HG02852 (cell line): Measurements from ENCODE around the gene TEX10.

ENCODE experiments used
- ATAC-seq: cut with Tn5 transposase; IDR thresholded peaks from one replicate; pipeline ENCODE4 v1.9.1; 2021; ENCODE audit warnings: mild to moderate bottlenecking, moderate library complexity; ENCODE audit not compliant: unreplicated experiment

The TEX10 gene

DNA sequence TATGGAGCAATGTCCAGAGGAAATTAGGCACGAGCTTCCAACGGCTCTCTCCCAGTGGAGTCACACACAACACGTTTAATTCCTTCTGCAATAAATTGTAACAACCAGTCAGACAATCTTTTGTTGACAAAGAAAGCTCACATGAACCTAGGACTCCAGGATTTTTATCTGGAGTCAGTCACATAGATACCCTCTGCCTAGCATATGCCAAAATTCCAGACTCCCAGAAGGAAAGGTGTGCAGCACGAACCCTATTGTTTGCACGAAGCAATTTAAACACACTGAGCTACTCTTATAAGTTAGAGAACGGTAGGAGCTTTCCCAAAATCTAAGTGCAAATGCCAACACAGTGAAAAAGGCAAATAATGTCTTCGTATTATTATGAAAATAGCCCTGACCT lies 67.1 kb downstream of the TEX10 start:
- no peak for ATAC-seq

DNA sequence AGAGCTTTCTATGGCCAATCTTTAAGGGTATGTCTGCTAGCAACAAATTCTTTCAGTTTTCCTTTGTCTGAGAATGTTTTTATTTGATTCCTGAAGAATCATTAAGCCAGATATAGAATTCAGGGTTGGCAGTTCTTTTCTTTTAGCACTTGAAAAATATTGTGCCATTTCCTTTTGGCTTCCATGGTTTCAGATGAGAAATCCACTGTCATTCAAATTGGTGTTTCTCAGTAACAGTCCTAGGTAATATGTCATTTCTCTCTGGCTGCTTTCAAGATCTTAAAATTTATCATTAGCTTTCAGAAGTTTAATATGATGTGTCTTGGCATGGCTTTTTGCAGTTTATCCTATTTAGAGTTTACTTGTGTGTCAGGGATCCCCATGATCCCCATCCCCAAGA lies 67.7 kb downstream of the TEX10 start:
- no peak for ATAC-seq

DNA sequence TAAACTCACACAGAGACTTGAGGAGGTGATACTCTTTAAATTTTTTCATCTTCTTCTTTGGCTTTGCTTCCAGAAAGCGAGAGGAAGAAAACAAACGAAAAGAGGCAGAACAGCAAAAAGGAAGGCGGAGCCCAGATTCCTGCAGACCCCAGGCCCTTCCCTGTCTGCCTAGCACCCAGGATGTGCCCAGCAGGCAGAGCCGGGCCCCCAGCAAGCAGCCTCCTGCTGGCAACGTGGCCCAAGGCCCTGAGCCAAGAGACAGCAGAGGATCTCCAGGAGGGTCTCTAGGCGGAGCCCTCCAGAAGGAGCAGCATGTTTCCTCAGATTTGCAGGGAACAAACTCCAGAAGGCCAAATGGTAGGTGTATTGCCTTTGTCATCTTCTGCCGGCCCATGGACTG lies 68.5 kb downstream of the TEX10 start:
- no peak for ATAC-seq

DNA sequence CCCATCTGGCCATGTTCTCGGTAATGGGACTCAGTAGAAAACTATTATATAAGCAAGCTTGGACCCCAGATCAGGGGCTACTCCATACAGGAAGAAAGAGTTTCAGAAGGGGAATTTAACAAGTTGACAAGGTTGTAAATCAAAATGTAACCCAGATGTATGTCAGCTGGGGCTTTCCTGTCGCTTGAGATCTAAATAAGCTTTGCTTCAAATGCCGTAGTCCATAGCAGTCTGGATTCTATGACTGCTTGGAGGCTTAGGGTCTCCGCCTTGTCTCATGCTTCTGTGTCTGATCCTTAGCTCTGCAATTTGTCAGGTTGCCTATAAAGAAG lies 70.4 kb downstream of the TEX10 start:
- ATAC-seq, result no peak

DNA sequence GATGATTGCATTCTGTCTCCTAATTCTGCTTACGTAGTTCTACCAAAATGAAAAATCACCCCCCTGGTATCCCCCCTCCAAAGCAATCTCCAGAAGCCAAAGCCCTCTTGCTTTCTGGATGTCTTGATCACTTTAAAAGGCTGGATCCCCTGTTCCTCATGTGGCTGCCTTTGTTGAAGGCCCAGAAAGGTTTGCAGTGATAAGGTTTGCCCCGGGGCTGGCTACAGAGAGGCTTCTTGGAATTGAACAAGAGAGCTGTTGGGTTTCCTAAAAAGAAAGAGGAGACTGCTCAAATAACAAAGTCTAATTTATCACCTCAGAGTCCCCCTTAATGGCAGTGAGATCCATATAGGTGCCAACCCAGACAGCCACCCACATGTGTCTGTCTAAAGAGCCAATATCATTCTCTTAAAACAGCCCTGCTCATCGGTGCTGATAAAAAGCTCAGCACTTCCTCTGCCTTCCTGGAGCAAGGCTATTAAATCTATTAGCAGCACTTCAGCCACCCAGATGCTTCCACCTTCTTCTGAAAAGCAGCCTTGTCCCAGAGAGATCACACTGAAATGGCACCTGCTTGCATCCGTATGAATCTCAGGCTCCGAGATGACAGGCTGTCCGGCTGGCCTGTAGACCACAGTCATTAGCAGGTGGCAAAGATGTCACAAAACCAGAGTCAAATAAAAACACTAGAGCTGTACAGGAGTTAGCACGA lies 70.9 kb downstream of the TEX10 start:
- no peak for ATAC-seq

DNA sequence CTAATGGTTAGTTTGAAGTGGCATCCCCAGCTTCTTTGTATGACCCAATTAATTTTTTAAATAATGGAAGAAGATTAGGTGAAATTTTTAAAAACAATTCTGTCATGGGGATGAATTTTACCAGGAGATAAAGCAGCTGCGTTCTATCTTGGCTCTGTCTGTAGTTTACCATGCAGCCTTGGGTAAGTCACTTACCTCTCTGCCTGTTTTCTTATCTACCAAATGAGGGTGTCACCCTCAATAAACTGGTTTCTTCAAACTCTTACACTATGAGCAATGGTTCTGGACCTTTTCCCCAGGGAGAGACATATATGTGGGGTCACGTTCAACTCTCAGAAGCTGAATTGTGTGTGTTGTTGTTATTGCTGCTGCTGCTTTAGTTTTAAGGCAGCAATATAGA lies 71.7 kb downstream of the TEX10 start:
- no peak for ATAC-seq

DNA sequence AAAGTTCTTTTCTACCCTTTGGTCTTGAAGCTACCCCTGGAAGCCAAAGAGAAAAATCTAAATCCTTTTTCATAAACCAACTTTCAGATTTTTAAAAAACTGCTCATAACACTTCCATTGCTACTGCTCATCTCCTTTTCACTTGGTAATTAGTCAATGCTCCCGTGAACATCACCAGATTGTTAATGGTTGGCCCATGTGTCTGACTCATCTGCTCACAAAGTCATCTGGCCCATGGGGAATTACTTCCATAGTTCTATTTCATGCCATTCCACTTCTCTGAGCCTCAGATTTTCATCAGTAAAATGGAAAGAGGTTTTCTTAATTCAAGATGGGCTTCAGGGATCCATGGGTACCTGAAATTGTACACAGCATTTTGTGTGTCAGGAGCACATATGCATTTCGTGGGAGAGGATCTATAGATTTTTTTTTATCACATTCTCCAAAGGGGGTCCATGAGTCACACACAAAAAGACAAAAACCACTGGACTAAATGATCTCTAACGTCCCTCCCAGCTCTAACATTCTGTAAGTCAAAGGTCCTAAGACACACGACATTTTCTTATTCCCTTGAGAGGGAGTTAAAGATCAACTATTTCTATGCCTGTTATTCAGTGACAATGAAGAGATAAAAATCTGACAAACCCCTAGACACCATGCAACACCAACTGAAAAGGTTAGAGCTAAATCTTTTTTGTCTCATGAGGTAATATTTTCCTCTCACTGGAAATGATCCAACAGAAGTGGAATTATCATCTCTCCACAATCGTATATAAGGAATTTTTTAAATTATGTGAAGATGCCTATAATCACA lies 75.4 kb downstream of the TEX10 start:
- no peak for ATAC-seq

DNA sequence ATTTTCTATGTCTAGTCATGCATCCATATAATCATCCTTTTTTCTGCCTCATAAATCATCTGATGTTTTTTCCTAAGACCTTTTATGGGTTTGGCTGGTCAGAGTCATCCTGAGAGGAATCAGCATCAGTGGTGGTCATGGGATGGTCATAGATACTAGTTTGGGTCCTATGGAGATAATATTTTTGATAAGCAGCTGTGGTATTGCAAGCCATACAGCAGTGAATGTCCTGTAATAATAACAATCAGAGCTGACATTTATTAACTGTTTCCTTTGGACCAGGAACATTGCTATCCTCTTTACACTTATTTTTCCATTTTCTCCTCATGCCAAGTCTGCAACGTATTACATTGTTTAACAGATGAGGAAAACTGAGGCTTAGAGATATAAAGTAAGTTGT lies 83.1 kb downstream of the TEX10 start:
- no peak for ATAC-seq

DNA sequence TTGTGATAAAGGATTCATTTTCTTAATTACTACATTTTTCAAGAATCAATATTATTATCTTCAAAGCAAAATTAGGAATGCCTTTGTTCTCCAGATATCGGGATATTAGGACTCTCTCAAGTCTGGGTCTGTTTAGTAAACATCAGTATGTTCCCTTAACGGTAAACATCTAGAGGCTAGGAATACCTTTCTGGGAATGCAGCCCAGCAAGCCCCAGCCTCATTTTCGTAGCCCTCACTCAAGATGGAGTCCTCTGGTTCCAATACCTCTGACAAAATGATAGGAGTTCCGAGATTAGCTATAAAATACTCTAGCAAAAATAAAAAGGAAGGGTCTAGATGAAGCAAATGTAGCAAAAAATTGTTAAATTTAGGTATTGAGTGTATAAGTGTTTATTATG lies 84.5 kb downstream of the TEX10 start:
- no peak for ATAC-seq

DNA sequence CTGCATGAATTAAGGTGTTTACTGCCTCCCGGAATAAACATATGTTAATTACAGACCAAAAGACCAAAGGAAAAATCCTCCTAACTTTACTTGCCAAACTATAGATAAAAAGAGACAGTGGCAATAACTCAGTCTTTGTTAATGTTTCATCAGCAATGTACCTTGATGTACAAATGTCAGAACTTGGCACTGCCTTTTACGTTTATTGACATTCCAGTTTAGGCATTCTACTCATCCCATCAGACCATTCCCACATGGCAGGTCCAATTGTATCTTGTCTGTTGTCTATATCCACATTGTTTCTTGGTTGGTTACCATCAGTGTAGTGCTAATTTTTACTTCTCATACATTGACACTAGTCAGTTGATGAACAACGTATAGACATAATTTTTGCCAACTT lies 85.5 kb downstream of the TEX10 start:
- no peak for ATAC-seq
